Transverse colon (tissue), 4 donors: ENCODE data around the gene RAB2B.

Experiments used
- CTCF ChIP-seq, 5 experiments: fragments of 200-600 bp in 3 of 5; fragments of 450-650 bp in 2 of 5; sonication (generic) in 3 of 5; IDR thresholded peaks; 1 replicate in 2 of 5; 2 replicates in 3 of 5; pipeline ENCODE4 v1.5.1; 2016 to 2017; ENCODE audit warnings: antibody characterized with exemption in 5 of 5, inconsistent platforms in 3 of 5, mild to moderate bottlenecking in 2 of 5, moderate library complexity in 1 of 5
- POLR2AphosphoS5 ChIP-seq, 3 donors: sonication (generic); formaldehyde crosslinking; IDR thresholded peaks; one replicate each; pipeline ENCODE4 v1.6.1; 2016; ENCODE audit warnings: antibody characterized with exemption in 3 of 3

DNA sequence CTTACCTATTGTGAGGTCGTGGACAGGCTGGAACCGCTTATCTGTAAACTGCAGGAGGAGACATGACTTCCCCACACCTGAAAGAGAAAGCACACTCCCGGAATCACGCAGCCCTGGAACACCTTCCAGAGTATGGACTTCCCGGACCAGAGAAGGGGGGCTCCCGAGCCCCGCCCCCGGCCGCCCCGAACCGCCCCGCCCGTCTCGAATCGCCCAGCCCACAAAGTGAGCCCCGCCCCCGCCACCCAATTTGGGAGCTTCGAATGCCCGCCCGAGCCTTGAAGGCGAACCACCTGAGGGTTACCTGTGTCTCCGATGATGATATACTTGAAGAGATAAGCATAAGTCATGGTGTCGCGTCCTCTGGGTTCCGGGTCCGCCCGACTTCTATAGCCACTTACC, 235 bp downstream of the RAB2B start:
- TF ChIP-seq POLR2AphosphoS5 (IDR thresholded peaks at IDR 0.05): peak in 2 of 3 donors; percentile 48 to 51
- TF ChIP-seq CTCF (IDR thresholded peaks at IDR 0.05): no peak
